Measurements from ENCODE around the gene GJB3. TPM values are rescaled to one million over a fixed set of nuclear protein-coding genes. Genes with fewer than 3 reads are reported as not detected.

The GJB3 gene
- total and polyA plus RNA-seq, 2 of the 13 experiments (the other 11 are each of a cell fraction or from before 2014, with no cell fraction given), result not detected

- Histone ChIP-seq H3K9me3 (ENCODE audit: low read length) (no peaks in the 10 kb centered on the region), H3K27ac (ENCODE audit: extremely low read length, insufficient read depth, low read length) (no peak overlapping the region), H3K4me1 (ENCODE audit: insufficient read depth, low read length) (no peaks in the 10 kb centered on the region), H4K20me1 (ENCODE audit: insufficient read depth, low read length) (no peaks in the 10 kb centered on the region), H3K4me3 (replicated peaks in 1 of 3; ENCODE audit: insufficient read depth in 1 of 3, low read depth in 2 of 3, low read length in 3 of 3) (no peak overlapping the region), H2AFZ (ENCODE audit: low read length) (no peak overlapping the region), H3K9ac (ENCODE audit: insufficient read depth, low read depth, low read length) (no peak overlapping the region), H3K79me2 (ENCODE audit: insufficient read depth, low read length) (no peaks in the 10 kb centered on the region), H3K36me3 (replicated peaks in 1 of 2; ENCODE audit: control insufficient read depth in 1 of 2, insufficient read depth in 2 of 2, low read length in 2 of 2) (no peaks in the 10 kb centered on the region), H3K27me3 (ENCODE audit: control insufficient read depth in 1 of 2, insufficient read depth in 2 of 2, low read length in 2 of 2) (peaks cover 0 to 18% of the 10 kb centered on the region in 2 experiments; a peak in 3 of 5 replicates), H3K4me2 (ENCODE audit: low read depth, low read length) (no peak overlapping the region)
- peak; percentile 85 for TF ChIP-seq MAFF (IDR thresholded peaks at IDR 0.05; ENCODE audit: low read depth, low read length)
- no peak for TF ChIP-seq ZNF614 (CRISPR knock-in tag; IDR thresholded peaks at IDR 0.05; ENCODE audit: borderline replicate concordance)
- peak; percentile 86 to 94 for TF ChIP-seq MAFK (conservative IDR thresholded peaks at IDR 0.05 in 1 of 2, IDR thresholded peaks at IDR 0.05 in 1 of 2; ENCODE audit: low read length in 2 of 2)
- BruUV-seq (replicated peaks), result no TSS peak
- ChIA-PET POLR2A (no interaction called here), CTCF (ENCODE audit: low intra/inter-chr PET ratio, low total read pairs) (no interaction called here)
- no peak for FAIRE-seq
- in situ Hi-C loops (cut with HindIII; ENCODE audit: extremely low pct_ligation_motif_present, low pct_unique_long_range_greater_than_20kb), result no loop called here
- DNase-seq (ENCODE audit: low spot score), result no peak
- intact Hi-C loops (cut with micrococcal nuclease; ENCODE audit: unreplicated experiment), result no loop called here
- no peak for ATAC-seq
- 2% methylated on average over 5 of the region's 5 CpGs for WGBS (ENCODE audit: low lambda C conversion rate)
These were observed 10.0 kb upstream of the GJB3 start for GRCh38 chr1:34770891-34771504.

- Histone ChIP-seq H3K27me3 (ENCODE audit: control insufficient read depth in 1 of 2, insufficient read depth in 2 of 2, low read length in 2 of 2) (peaks cover 0 to 19% of the 10 kb centered on the region in 2 experiments; a peak in 3 of 5 replicates), H3K27ac (ENCODE audit: extremely low read length, insufficient read depth, low read length) (no peak overlapping the region), H4K20me1 (ENCODE audit: insufficient read depth, low read length) (no peaks in the 10 kb centered on the region), H3K9ac (ENCODE audit: insufficient read depth, low read depth, low read length) (no peak overlapping the region), H2AFZ (ENCODE audit: low read length) (no peak overlapping the region), H3K4me1 (ENCODE audit: insufficient read depth, low read length) (no peaks in the 10 kb centered on the region), H3K36me3 (replicated peaks in 1 of 2; ENCODE audit: control insufficient read depth in 1 of 2, insufficient read depth in 2 of 2, low read length in 2 of 2) (no peaks in the 10 kb centered on the region), H3K9me3 (ENCODE audit: low read length) (no peaks in the 10 kb centered on the region), H3K4me2 (ENCODE audit: low read depth, low read length) (no peak overlapping the region), H3K79me2 (ENCODE audit: insufficient read depth, low read length) (no peaks in the 10 kb centered on the region), H3K4me3 (replicated peaks in 1 of 3; ENCODE audit: insufficient read depth in 1 of 3, low read depth in 2 of 3, low read length in 3 of 3) (no peak overlapping the region)
- WGBS (ENCODE audit: low lambda C conversion rate), result 28% methylated on average over 16 of the region's 16 CpGs
- intact Hi-C loops (cut with micrococcal nuclease; ENCODE audit: unreplicated experiment) (no loop called here), in situ Hi-C loops (cut with HindIII; ENCODE audit: extremely low pct_ligation_motif_present, low pct_unique_long_range_greater_than_20kb) (no loop called here)
- DNase-seq (ENCODE audit: low spot score) (no peak), ATAC-seq (no peak), FAIRE-seq (no peak)
- CTCF ChIA-PET (ENCODE audit: low intra/inter-chr PET ratio, low total read pairs), result no interaction called here
- POLR2A ChIA-PET, result no interaction called here
- no TSS peak for BruUV-seq (replicated peaks)
- TF ChIP-seq KDM5B (CRISPR knock-in tag; IDR thresholded peaks at IDR 0.05; ENCODE audit: borderline replicate concordance), result no peak
- TF ChIP-seq AGO1 (IDR thresholded peaks at IDR 0.05; ENCODE audit: low read depth, low read length, poor library complexity, severe bottlenecking), result no peak
- TF ChIP-seq ZNF724P (CRISPR knock-in tag; IDR thresholded peaks at IDR 0.05; ENCODE audit: borderline replicate concordance), result no peak
- no peak for TF ChIP-seq ELF4 (CRISPR knock-in tag; IDR thresholded peaks at IDR 0.05; ENCODE audit: borderline replicate concordance)
- TF ChIP-seq PTBP1 (IDR thresholded peaks at IDR 0.05; ENCODE audit: low read depth, low read length, poor library complexity, severe bottlenecking), result no peak
- no peak for TF ChIP-seq NFKBIZ (CRISPR knock-in tag; IDR thresholded peaks at IDR 0.05)
- no peak for TF ChIP-seq NKX3-1 (CRISPR knock-in tag; IDR thresholded peaks at IDR 0.05)
- TF ChIP-seq PRDM4 (CRISPR knock-in tag; IDR thresholded peaks at IDR 0.05; ENCODE audit: borderline replicate concordance), result no peak
- TF ChIP-seq ZNF468 (CRISPR knock-in tag; IDR thresholded peaks at IDR 0.05), result no peak
- TF ChIP-seq JDP2 (CRISPR knock-in tag; IDR thresholded peaks at IDR 0.05; ENCODE audit: borderline replicate concordance), result no peak
- no peak for TF ChIP-seq GPN1 (CRISPR knock-in tag; IDR thresholded peaks at IDR 0.05; ENCODE audit: borderline replicate concordance)
- no peak for TF ChIP-seq ZNF33A (CRISPR knock-in tag; IDR thresholded peaks at IDR 0.05; ENCODE audit: borderline replicate concordance)
- no peak for TF ChIP-seq TCF7 (IDR thresholded peaks at IDR 0.05; ENCODE audit: low read depth)
These were observed 9.2 kb upstream of the GJB3 start for GRCh38 chr1:34771573-34772371.
